Lower lobe of right lung (tissue), 2 donors: Measurements from ENCODE around the gene THOC6. TPM values are rescaled to one million over a fixed set of nuclear protein-coding genes. Genes with fewer than 3 reads are reported as not detected.

ENCODE experiments used
- ATAC-seq, 2 donors: fragments of 200-7000 bp; cut with Tn5 transposase; one replicate each; pipeline ENCODE4 v1.9.1; 2020 to 2022; ENCODE audit warnings: mild to moderate bottlenecking in 2 of 2, moderate library complexity in 2 of 2
- DNase-seq: peaks from one replicate; pipeline ENCODE4 v3.0.0-alpha.2; 2020
- H3K27ac ChIP-seq: fragments of 200-600 bp; one replicate; pipeline ENCODE4 v1.8.0; 2022
- H3K27me3 ChIP-seq: fragments of 200-600 bp; one replicate; pipeline ENCODE4 v1.8.0; 2022; ENCODE audit warnings: low read depth
- H3K36me3 ChIP-seq: fragments of 200-600 bp; one replicate; pipeline ENCODE4 v1.8.0; 2022; ENCODE audit warnings: mild to moderate bottlenecking
- H3K4me1 ChIP-seq: fragments of 200-600 bp; one replicate; pipeline ENCODE4 v1.8.0; 2022
- H3K4me3 ChIP-seq: fragments of 200-600 bp; one replicate; pipeline ENCODE4 v1.8.0; 2022; ENCODE audit warnings: mild to moderate bottlenecking
- H3K9me3 ChIP-seq: fragments of 200-600 bp; one replicate; pipeline ENCODE4 v1.8.0; 2022
- intact Hi-C: fragments of 100-400 bp; cut with DNase I; formaldehyde crosslinking; loops from one replicate; pipeline ENCODE4 v1.11.0; 2022
- total RNA-seq: library from RNA; stranded (reverse); fragmentation: NEBNext Ultra II Directional; extraction: Animal tissue kit (Norgen Biotek cat#: 25700); gene quantifications from one replicate; pipeline ENCODE4 v1.2.1, GENCODE V29; 2021
- TF ChIP-seq, protein P1 (sequence below): fragments of 200-600 bp; IDR thresholded peaks from one replicate; pipeline ENCODE4 v1.8.0; 2022; ENCODE audit warnings: antibody characterized with exemption, mild to moderate bottlenecking
- donor health status: DM: no; HTN: yes; CAD: no; lungs with severe emphysema.

The THOC6 gene
- total RNA-seq, 1 donor from 2014 or later: 26.8 TPM

DNA sequence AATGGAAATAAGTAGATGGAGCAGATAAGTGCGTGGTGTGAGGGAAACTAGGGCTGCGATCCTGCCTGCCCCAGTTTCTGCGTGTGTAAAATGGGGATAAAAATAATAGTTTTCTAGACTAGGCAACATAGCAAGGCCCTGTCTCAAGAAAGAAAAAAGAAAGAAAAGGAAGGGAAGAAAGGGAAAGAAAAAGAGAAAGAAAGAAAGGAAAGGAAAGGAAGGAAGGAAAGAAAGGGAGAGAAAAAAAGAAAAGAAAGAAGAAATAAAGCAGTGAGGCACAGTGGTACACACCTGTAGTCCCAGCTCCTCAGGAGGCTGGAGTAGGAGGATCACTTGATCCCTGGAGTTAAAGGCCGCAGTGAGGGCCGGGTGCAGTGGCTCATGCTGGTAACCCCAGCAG, 41.4 kb upstream of the THOC6 start:
- Histone ChIP-seq H3K36me3 (no peaks in the 10 kb centered on the region), H3K4me1 (peaks cover 33% of the 10 kb centered on the region), H3K9me3 (no peaks in the 10 kb centered on the region), H3K27ac (no peak overlapping the region), H3K4me3 (no peak overlapping the region), H3K27me3 (peaks cover 9% of the 10 kb centered on the region)
- no peak for ATAC-seq
- TF ChIP-seq, protein P1, sequence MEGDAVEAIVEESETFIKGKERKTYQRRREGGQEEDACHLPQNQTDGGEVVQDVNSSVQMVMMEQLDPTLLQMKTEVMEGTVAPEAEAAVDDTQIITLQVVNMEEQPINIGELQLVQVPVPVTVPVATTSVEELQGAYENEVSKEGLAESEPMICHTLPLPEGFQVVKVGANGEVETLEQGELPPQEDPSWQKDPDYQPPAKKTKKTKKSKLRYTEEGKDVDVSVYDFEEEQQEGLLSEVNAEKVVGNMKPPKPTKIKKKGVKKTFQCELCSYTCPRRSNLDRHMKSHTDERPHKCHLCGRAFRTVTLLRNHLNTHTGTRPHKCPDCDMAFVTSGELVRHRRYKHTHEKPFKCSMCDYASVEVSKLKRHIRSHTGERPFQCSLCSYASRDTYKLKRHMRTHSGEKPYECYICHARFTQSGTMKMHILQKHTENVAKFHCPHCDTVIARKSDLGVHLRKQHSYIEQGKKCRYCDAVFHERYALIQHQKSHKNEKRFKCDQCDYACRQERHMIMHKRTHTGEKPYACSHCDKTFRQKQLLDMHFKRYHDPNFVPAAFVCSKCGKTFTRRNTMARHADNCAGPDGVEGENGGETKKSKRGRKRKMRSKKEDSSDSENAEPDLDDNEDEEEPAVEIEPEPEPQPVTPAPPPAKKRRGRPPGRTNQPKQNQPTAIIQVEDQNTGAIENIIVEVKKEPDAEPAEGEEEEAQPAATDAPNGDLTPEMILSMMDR: no peak
- intact Hi-C loops: no loop called here
- DNase-seq: no peak

DNA sequence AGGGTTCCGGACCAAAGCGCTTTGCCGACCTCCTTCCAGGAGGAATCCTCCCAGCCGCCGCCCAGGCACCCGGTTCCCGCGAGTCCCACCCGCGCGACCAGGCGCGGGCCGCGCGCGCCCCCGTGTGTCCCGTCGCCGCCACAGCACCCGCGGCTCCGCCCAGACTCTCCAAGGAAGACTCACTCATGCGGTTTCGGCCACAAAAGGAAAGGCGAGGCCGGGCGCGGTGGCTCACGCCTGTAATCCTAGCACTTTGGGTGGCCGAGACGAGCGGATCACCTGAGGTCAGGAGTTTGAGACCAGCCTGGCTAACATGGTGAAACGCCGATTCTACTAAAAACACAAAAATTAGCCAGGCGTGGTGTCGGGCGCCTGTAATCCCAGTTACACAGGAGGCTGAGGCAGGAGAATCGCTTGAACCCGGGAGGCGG, 40.1 kb upstream of the THOC6 start:
- H3K36me3 ChIP-seq: no peaks in the 10 kb centered on the region
- peaks cover 26% of the 10 kb centered on the region for H3K4me1 ChIP-seq
- H3K4me3 ChIP-seq: peak overlapping the region; percentile 37
- TF ChIP-seq, protein P1: peak; percentile 95
- H3K9me3 ChIP-seq: no peaks in the 10 kb centered on the region
- DNase-seq: peak; percentile 88
- H3K27ac ChIP-seq: no peak overlapping the region
- intact Hi-C loops: no loop called here
- ATAC-seq: peak; percentile 76 to 78
- H3K27me3 ChIP-seq: peaks cover 14% of the 10 kb centered on the region

DNA sequence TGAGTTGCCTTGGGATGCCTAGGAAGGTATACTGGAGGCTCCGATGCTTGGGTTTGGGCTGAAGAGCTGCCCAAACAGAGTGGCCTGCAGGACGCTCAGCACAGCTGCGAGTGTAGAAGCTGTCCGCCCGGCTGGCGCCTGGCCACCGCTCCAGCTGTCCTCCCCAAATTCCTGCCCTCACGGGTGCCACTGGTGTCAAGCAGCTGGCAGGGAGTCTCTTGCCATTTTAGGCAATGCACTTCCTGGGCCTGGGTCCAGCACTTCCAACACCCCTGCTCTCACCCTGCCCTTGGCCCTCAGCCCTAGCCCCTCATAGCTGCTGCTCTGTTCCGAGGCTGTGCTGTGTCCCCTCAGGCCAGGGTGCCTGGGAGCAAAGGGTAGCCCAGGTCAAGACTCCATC, 38.4 kb upstream of the THOC6 start:
- TF ChIP-seq, protein P1: no peak
- Histone ChIP-seq H3K4me3 (no peak overlapping the region), H3K4me1 (peaks cover 17% of the 10 kb centered on the region), H3K27ac (no peak overlapping the region), H3K36me3 (no peaks in the 10 kb centered on the region), H3K27me3 (peaks cover 9% of the 10 kb centered on the region), H3K9me3 (no peaks in the 10 kb centered on the region)
- ATAC-seq (no peak), DNase-seq (no peak)
- intact Hi-C loops: no loop called here

DNA sequence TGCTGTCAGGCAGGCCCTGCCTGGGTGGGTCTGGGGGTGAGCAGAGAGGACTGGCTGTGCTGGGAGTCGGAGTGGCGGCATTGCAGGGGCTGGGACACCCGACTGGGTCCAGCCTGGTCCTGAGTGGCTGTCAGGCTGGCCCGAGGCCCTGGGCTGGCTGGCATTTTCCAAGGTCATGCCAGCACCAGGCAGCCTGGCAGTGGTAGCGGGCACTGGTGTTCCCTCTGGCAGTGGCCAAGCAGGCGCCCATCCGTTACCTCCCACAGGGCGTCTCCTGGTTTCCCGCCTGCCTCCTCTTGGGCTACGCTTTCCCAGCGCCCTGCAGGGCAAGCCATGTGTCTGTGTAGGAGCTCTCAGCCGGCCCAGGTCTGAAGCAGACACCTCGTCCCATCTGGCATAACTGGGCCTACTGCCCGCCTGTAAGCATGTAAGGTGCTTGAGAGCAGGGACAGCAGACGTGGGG, 37.9 kb upstream of the THOC6 start:
- no peak overlapping the region for H3K27ac ChIP-seq
- no peak for DNase-seq

DNA sequence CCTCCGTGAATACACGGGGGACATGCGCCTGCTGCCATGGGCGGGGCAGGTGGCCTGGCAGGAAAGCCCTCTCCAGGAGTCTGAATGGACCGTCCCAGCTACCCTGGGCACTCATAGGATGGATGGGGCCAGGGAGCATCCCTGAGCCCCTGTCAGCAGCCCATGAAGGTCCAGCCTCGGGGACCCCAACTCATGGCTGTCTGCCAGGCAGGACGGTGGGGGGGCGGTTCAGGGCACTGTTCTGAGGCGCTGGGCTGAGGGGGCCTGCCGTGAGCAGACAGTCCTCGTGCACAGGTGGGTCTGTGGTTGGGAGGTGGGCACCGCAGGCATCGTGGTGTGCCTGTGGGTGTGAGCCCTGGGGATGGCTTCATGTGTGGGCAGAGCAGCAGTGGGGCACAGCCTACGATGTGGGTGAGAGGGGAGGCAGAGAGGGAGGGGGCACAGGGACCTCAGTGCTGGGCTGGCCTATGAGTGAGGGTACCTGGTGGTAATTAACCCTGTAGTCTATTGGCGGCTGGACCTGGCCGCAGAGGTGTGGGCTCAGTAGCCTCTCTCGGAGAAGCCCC, 37.1 kb upstream of the THOC6 start:
- Histone ChIP-seq H3K9me3 (no peaks in the 10 kb centered on the region), H3K27me3 (peaks cover 9% of the 10 kb centered on the region), H3K36me3 (no peaks in the 10 kb centered on the region), H3K27ac (no peak overlapping the region), H3K4me3 (no peak overlapping the region), H3K4me1 (peaks cover 11% of the 10 kb centered on the region)
- ATAC-seq (no peak), DNase-seq (no peak)
- intact Hi-C loops: no loop called here
- TF ChIP-seq, protein P1: no peak

More for the DNA sequence above, 37.9 kb upstream of the THOC6 start:
- peaks cover 14% of the 10 kb centered on the region for H3K4me1 ChIP-seq
- peaks cover 9% of the 10 kb centered on the region for H3K27me3 ChIP-seq
- ATAC-seq: no peak
- no peaks in the 10 kb centered on the region for H3K36me3 ChIP-seq
- H3K9me3 ChIP-seq: no peaks in the 10 kb centered on the region
- TF ChIP-seq, protein P1: no peak
- H3K4me3 ChIP-seq: no peak overlapping the region
- intact Hi-C loops: no loop called here
